ENCODE measurements around the gene MLST8.
A peak's percentile ranks its signal among the peaks of the same experiment; 100 is the strongest.
"Not testable (repeated sequence)": the region's sequence is repeated elsewhere in the genome, so short reads cannot be mapped to it uniquely, and the experiment has no call there.

Gene MLST8

DNA sequence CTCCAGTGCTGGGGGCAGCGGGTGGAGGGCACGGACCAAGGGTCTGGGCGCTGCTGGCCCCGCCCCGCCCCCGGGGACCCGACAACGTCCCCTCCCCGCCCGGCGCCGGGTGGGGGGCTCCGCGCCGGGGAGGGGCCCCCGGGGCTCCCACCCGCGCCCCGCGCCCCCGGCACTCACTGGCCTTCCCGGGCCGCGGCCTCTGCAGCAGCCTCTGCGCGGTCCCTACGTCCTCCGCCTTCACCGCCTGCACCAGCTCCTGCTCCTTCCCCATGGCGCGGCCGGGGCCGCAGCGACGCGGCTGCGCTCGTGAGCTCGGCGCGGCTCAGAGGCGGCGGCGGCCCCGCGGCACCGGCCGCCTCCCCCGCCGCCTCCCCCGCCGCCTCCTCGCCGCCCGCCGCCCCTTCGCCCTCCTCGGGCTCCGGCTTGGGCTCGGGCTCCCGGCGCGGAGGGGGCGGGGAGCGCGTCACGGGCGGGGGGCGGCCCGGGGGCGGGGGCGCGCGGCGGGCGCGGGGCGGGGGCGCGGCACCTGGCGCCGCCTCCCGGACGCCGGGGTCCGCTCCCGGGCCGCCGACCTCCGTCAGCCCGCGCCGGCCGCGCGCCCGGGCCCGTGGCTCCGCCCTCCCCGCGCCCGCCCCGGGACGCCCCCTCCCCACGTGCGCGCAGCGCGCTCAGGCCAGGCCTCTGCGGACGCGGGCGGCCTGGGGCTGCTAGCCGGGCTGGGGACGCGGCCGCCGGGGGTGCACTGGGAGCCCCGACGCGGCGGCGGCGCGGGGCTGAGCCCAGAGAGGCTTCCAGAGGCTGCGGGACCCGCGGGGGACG, 8.9 kb upstream of the MLST8 start, which contains the start of gene CASKIN1:
Gene CASKIN1 (minus strand): TSS at position 444 of the 819 bp plus-strand sequence. CDS start 173 bp downstream, at position 271.
- POLR2A ChIA-PET, result interaction anchor here (0.6 to 3.3 kb wide), 4 partner anchors 9 to 55 kb away, joined by 3 to 27 read pairs (median 8); partner anchors contain the start of genes ECI1 and MLST8

DNA sequence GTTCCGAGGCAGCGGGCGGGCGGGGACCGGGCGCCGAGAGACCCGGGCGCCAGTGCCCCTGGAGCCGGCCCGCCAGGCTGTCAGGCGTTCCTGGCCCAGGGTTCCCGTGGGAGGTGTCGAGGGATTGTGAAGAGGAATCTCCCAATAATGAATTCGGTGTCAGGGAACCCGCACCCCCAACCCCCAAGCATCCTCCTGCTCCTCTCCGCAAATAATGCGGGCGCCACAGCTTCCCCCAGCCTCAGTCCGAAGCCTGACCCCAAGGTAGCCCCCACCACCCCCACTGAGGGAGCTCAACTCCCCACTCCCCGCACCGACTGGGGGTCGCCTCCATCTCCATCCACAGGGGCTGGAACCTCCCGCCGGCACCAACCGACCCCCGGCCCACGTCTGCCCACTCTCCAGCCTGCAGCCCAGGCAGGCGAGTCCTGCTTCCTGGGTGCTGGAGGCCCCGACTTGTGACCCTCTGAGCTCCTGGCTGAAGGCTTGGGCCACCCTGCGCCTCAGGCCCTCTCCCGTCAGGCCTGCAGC, 8.2 kb upstream of the MLST8 start:
- TF ChIP-seq SP1 (IDR thresholded peaks at IDR 0.05), result no peak
- no peak for TF ChIP-seq NFRKB (IDR thresholded peaks at IDR 0.05)
- no peak for TF ChIP-seq FOXM1 (IDR thresholded peaks at IDR 0.05; ENCODE audit: borderline replicate concordance)
- TF ChIP-seq LEF1 (IDR thresholded peaks at IDR 0.05; ENCODE audit: borderline replicate concordance), result no peak
- TF ChIP-seq HDGF (IDR thresholded peaks at IDR 0.05; ENCODE audit: borderline replicate concordance), result no peak
- no peak for TF ChIP-seq ARNT (IDR thresholded peaks at IDR 0.05)
- no peak for DNase-seq (ENCODE audit: extremely low spot score)
- POLR2A ChIA-PET, result interaction anchor here (0.6 to 3.3 kb wide), 2 partner anchors 8 to 54 kb away, joined by 4 to 27 read pairs; partner anchors contain the start of genes ECI1 and MLST8
- CTCF ChIA-PET, result no interaction called here

More for the DNA sequence above, 8.9 kb upstream of the MLST8 start, which contains the start of gene CASKIN1:
- CTCF ChIA-PET, result no interaction called here
- DNase-seq (ENCODE audit: extremely low spot score), result peak; percentile 50
- no peak for TF ChIP-seq FOXA1 (IDR thresholded peaks at IDR 0.05)

DNA sequence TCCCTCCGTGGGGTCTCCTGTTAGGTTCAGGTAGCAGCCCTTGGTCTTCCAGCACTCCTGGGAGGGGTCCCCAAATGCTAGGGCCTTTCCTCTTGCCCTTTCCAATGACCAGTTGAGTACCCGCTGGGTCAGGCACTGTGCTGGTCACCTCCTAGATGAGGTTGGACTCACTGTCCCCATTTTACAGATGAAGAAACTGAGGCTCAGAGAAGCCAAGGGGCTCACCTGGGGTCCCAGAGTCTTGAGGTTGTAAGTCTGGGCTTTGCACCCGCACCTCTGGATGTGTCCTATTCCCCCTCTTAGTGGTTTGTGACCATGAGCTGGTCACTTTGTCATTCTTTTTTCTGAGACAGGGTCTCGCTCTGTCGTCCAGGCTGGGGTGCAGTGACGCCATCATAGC, 7.5 kb upstream of the MLST8 start:
- ChIA-PET POLR2A (interaction anchor here (1.2 to 3.3 kb wide), 2 partner anchors 12 to 53 kb away, joined by 3 to 27 read pairs; partner anchors contain the start of gene ECI1), CTCF (no interaction called here)
- TF ChIP-seq ZNF384 (IDR thresholded peaks at IDR 0.05), result no peak
- TF ChIP-seq FOXK2 (IDR thresholded peaks at IDR 0.05), result no peak
- no peak for TF ChIP-seq ARNT (IDR thresholded peaks at IDR 0.05)
- no peak for TF ChIP-seq SUZ12 (IDR thresholded peaks at IDR 0.05)
- no peak for TF ChIP-seq HDGF (IDR thresholded peaks at IDR 0.05; ENCODE audit: borderline replicate concordance)
- TF ChIP-seq CTBP1 (IDR thresholded peaks at IDR 0.05; ENCODE audit: borderline replicate concordance), result no peak
- no peak for TF ChIP-seq LEF1 (IDR thresholded peaks at IDR 0.05; ENCODE audit: borderline replicate concordance)
- no peak for TF ChIP-seq FOXM1 (IDR thresholded peaks at IDR 0.05; ENCODE audit: borderline replicate concordance)
- no peak for DNase-seq (ENCODE audit: extremely low spot score)

DNA sequence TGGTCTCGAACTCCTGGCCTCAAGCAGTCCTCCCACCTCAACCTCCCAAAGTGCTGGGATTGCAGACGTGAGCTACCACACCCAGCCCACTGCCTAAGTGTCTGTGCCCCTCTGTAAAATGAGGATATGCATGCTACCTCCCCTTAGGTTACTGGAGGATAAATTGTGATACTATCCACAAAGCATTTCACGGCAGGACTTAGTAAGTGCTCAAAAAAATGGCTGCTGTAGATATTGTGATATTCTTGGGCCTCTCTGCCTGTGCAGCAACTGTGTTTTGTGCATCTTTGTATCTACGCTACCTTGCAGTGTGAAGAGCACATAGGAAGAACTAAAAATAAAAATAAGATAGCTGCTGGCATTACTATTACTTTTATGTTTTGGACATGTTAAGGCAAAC, 7.0 kb upstream of the MLST8 start:
- TF ChIP-seq FOXA1 (IDR thresholded peaks at IDR 0.05), result no peak
- TF ChIP-seq, protein P1, sequence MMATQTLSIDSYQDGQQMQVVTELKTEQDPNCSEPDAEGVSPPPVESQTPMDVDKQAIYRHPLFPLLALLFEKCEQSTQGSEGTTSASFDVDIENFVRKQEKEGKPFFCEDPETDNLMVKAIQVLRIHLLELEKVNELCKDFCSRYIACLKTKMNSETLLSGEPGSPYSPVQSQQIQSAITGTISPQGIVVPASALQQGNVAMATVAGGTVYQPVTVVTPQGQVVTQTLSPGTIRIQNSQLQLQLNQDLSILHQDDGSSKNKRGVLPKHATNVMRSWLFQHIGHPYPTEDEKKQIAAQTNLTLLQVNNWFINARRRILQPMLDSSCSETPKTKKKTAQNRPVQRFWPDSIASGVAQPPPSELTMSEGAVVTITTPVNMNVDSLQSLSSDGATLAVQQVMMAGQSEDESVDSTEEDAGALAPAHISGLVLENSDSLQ (IDR thresholded peaks at IDR 0.05), result no peak
- no peak for TF ChIP-seq HDGF (IDR thresholded peaks at IDR 0.05; ENCODE audit: borderline replicate concordance)
- TF ChIP-seq LEF1 (IDR thresholded peaks at IDR 0.05; ENCODE audit: borderline replicate concordance), result no peak
- TF ChIP-seq L3MBTL2 (conservative IDR thresholded peaks at IDR 0.05), result no peak
- CTCF ChIA-PET, result no interaction called here
- no peak for DNase-seq (ENCODE audit: extremely low spot score)
- POLR2A ChIA-PET, result interaction anchor here (1.2 to 1.8 kb wide), 2 partner anchors 11 to 17 kb away, joined by 3 to 4 read pairs; no protein-coding TSS in a partner anchor

DNA sequence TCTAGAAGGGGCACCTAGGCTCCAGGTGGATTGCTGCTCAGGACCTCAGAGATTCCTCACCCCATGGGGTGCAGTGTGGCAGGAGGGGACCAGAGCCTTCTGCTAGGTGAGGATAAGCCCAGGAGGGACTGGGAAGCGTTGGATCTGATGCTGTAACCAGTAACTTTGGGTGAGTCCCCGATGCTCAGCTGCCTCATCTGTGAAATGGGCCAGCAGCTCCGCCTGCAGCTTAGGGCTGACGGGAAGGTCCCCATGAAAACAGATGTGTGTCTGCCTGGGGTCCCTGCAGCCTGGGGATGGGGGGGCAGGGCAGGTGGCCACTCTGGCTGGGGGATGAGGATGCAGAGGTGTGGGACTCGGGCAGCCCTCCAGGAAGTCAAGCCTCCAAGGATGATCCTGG, 6.2 kb upstream of the MLST8 start:
- TF ChIP-seq LEF1 (IDR thresholded peaks at IDR 0.05; ENCODE audit: borderline replicate concordance) (no peak), ARNT (IDR thresholded peaks at IDR 0.05) (no peak), FOXM1 (IDR thresholded peaks at IDR 0.05; ENCODE audit: borderline replicate concordance) (no peak), TARDBP (IDR thresholded peaks at IDR 0.05) (no peak), BHLHE40 (IDR thresholded peaks at IDR 0.05; ENCODE audit: borderline replicate concordance) (no peak), L3MBTL2 (conservative IDR thresholded peaks at IDR 0.05) (no peak), ZNF384 (IDR thresholded peaks at IDR 0.05) (no peak), FOXA1 (IDR thresholded peaks at IDR 0.05) (no peak), NFRKB (IDR thresholded peaks at IDR 0.05) (no peak), CTBP1 (IDR thresholded peaks at IDR 0.05; ENCODE audit: borderline replicate concordance) (no peak)
- TF ChIP-seq, protein P1 (IDR thresholded peaks at IDR 0.05), result no peak
- DNase-seq (ENCODE audit: extremely low spot score), result no peak
- ChIA-PET POLR2A (interaction anchor here (0.6 to 2.0 kb wide), 3 partner anchors 15 to 88 kb away, joined by 3 to 4 read pairs (median 4); partner anchors contain the start of gene PGP), CTCF (no interaction called here)

DNA sequence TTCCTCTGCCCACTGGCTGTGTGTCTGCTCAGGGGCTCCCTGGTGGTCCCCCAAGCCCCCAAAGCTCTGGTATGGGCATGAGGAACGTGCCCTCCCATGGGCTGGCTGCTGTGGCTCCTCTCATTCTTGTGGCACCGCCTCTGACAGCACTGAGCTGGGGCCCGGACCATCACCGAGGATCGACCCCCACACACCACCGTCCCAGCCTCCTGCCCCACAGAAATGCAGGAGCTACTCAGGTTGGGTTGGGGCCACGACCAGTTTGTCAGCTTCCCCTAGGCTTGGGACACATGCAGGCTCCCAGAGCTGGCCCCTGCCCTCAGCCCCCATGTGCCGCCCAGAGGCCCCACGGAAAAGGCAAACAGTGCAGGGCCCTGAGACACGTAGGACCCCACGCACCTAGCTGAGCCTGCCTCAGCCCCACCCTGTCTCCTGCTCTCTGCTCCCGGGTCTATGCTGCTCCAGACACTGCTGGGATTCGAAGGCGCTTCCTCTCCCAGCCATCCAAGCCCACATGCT, 5.6 kb upstream of the MLST8 start:
- ChIA-PET CTCF (no interaction called here), POLR2A (interaction anchor here (0.6 to 2.0 kb wide), 3 partner anchors 15 to 87 kb away, joined by 3 to 4 read pairs (median 4); partner anchors contain the start of gene PGP)
- DNase-seq (ENCODE audit: extremely low spot score), result no peak
- TF ChIP-seq LEF1 (IDR thresholded peaks at IDR 0.05; ENCODE audit: borderline replicate concordance), result no peak
- TF ChIP-seq L3MBTL2 (conservative IDR thresholded peaks at IDR 0.05), result no peak
- no peak for TF ChIP-seq CTBP1 (IDR thresholded peaks at IDR 0.05; ENCODE audit: borderline replicate concordance)

DNA sequence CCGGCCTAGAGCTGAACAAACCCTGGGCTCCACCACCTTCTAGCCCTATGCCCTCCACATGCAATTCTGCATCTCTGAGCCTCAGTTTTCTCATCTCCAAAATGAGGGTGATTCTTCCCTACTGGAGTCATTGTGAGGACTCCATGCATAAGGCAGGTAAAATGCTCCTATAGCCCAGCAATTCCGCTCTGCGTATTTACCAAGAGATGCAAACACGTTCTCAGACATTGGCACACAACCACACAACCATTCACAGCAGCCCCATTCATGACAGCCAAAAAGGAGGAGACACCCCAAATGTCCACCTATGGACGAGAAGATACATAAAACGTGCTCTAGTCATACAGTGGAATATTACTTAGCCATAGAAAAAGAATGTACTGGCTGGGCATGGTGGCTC, 4.9 kb upstream of the MLST8 start:
- ChIA-PET CTCF (no interaction called here), POLR2A (interaction anchor here (1.8 to 2.0 kb wide), 2 partner anchors 14 to 15 kb away, joined by 4 read pairs; partner anchors contain the start of gene PGP)
- DNase-seq (ENCODE audit: extremely low spot score), result no peak
- no peak for TF ChIP-seq FOXK2 (IDR thresholded peaks at IDR 0.05)
- no peak for TF ChIP-seq LEF1 (IDR thresholded peaks at IDR 0.05; ENCODE audit: borderline replicate concordance)
- no peak for TF ChIP-seq BHLHE40 (IDR thresholded peaks at IDR 0.05; ENCODE audit: borderline replicate concordance)
- TF ChIP-seq FOXM1 (IDR thresholded peaks at IDR 0.05; ENCODE audit: borderline replicate concordance), result no peak
- TF ChIP-seq SP1 (IDR thresholded peaks at IDR 0.05), result no peak
- no peak for TF ChIP-seq CTBP1 (IDR thresholded peaks at IDR 0.05; ENCODE audit: borderline replicate concordance)
- TF ChIP-seq HDGF (IDR thresholded peaks at IDR 0.05; ENCODE audit: borderline replicate concordance), result no peak
- TF ChIP-seq TARDBP (IDR thresholded peaks at IDR 0.05), result no peak
- no peak for TF ChIP-seq ARNT (IDR thresholded peaks at IDR 0.05)
- TF ChIP-seq, protein P1 (IDR thresholded peaks at IDR 0.05), result no peak
- TF ChIP-seq FOXA1 (IDR thresholded peaks at IDR 0.05), result no peak
- TF ChIP-seq ELF4 (IDR thresholded peaks at IDR 0.05), result no peak
- no peak for TF ChIP-seq NFRKB (IDR thresholded peaks at IDR 0.05)
- no peak for TF ChIP-seq L3MBTL2 (conservative IDR thresholded peaks at IDR 0.05)
- no peak for TF ChIP-seq ZNF384 (IDR thresholded peaks at IDR 0.05)
- no peak for TF ChIP-seq SUZ12 (IDR thresholded peaks at IDR 0.05)

DNA sequence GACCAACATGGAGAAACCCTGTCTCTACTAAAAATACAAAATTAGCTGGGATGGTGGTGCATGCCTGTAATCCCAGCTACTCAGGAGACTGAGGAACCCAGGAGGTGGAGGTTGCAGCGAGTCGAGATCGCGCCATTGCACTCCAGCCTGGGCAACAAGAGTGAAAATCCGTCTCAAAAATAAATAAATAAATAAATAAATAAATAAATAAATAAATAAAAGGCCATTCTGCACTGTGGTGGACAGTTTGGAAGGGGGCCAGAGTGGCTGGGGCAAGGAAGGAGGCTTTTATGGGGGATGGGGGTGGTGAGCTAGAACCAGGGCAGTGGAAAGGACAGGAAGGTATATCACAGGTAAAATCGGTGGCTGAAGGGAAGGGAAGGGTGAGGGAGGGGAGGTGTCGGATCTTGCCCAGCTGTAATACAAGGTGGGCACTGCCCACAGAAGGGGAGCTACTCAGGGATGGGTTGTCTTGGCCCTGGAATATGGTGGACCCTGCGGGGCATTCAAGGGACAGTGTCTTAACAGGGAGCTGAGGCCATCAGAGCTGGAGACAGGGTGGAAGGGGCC, 2.0 kb upstream of the MLST8 start:
- POLR2A ChIA-PET, result interaction anchor here (0.8 to 2.0 kb wide), 8 partner anchors 8 to 238 kb away, joined by 3 to 7 read pairs (median 4); partner anchors contain the start of genes PGP, RPS2 and TRAF7
- DNase-seq (ENCODE audit: extremely low spot score); CTCF ChIA-PET: not testable (repeated sequence)
